IMR-90 (cell line): ENCODE data around the gene AQP6.

Source experiments
- FOS ChIP-seq: fragments of 150-350 bp; IDR thresholded peaks from 2 replicates; pipeline ENCODE4 v1.6.1; 2016; ENCODE audit warnings: low read depth, low read length
- MAFK ChIP-seq: IDR thresholded peaks from 2 replicates; pipeline ENCODE4 v1.6.1; 2012; ENCODE audit warnings: low read depth, low read length, improper control_type of control experiment
- MAZ ChIP-seq: IDR thresholded peaks from 2 replicates; pipeline ENCODE4 v1.6.1; 2012; ENCODE audit warnings: low read depth, mild to moderate bottlenecking, low read length, improper control_type of control experiment, moderate library complexity, borderline replicate concordance
- MXI1 ChIP-seq: IDR thresholded peaks from 2 replicates; pipeline ENCODE4 v1.6.1; 2012; ENCODE audit warnings: low read depth, mild to moderate bottlenecking, low read length, moderate library complexity, borderline replicate concordance
- POLR2A ChIP-seq: IDR thresholded peaks from 2 replicates; pipeline ENCODE4 v1.6.1; 2012; ENCODE audit warnings: mild to moderate bottlenecking, low read depth, low read length
- SMC3 ChIP-seq: fragments of 150-350 bp; IDR thresholded peaks from 2 replicates; pipeline ENCODE4 v1.6.1; 2016; ENCODE audit warnings: low read depth, mild to moderate bottlenecking, antibody characterized with exemption, low read length, moderate library complexity
- USF2 ChIP-seq: fragments of 150-350 bp; IDR thresholded peaks from 2 replicates; pipeline ENCODE4 v1.6.1; 2017; ENCODE audit warnings: mild to moderate bottlenecking, antibody characterized with exemption, low read length, low read depth
- TF ChIP-seq, protein P1 (sequence below): conservative IDR thresholded peaks from 2 replicates; pipeline ENCODE4 v1.5.1; 2012; ENCODE audit warnings: mild to moderate bottlenecking, low read depth, low read length, improper control_type of control experiment
- TF ChIP-seq, protein P2 (sequence below): fragments of 150-350 bp; IDR thresholded peaks from 2 replicates; pipeline ENCODE4 v1.6.1; 2016; ENCODE audit warnings: low read depth, mild to moderate bottlenecking, low read length, moderate library complexity, borderline replicate concordance

DNA sequence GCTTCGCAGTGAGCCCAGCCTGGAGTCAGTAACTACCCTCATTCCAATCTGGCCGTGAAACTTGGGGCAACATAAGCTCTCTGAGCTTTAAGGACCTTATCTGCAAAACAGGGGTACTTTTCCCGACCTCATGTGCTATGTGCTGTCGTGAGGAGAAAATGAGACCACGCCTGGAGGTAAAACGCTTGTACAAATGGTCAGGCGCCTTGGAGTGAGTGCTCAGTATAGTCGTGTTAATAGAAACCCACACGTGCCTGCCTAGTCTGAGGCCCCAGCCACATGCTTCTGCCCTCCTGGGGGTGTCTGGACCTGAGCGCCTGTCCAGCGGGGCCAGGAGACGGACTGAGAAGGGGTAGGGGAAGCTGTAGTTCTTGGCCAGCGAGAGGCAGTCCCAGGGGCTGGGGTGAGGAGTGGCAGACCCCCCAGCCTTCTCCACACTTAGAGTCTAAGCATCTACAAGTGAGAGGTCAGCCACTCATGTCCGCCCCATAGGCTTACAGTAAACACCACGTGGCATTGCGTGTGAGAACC is 6.2 kb upstream of the AQP6 start:
- TF ChIP-seq, protein P1, sequence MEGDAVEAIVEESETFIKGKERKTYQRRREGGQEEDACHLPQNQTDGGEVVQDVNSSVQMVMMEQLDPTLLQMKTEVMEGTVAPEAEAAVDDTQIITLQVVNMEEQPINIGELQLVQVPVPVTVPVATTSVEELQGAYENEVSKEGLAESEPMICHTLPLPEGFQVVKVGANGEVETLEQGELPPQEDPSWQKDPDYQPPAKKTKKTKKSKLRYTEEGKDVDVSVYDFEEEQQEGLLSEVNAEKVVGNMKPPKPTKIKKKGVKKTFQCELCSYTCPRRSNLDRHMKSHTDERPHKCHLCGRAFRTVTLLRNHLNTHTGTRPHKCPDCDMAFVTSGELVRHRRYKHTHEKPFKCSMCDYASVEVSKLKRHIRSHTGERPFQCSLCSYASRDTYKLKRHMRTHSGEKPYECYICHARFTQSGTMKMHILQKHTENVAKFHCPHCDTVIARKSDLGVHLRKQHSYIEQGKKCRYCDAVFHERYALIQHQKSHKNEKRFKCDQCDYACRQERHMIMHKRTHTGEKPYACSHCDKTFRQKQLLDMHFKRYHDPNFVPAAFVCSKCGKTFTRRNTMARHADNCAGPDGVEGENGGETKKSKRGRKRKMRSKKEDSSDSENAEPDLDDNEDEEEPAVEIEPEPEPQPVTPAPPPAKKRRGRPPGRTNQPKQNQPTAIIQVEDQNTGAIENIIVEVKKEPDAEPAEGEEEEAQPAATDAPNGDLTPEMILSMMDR: no peak
- TF ChIP-seq POLR2A: no peak
- TF ChIP-seq, protein P2, sequence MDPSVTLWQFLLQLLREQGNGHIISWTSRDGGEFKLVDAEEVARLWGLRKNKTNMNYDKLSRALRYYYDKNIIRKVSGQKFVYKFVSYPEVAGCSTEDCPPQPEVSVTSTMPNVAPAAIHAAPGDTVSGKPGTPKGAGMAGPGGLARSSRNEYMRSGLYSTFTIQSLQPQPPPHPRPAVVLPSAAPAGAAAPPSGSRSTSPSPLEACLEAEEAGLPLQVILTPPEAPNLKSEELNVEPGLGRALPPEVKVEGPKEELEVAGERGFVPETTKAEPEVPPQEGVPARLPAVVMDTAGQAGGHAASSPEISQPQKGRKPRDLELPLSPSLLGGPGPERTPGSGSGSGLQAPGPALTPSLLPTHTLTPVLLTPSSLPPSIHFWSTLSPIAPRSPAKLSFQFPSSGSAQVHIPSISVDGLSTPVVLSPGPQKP: no peak
- TF ChIP-seq USF2: no peak
- TF ChIP-seq MAFK: no peak
- TF ChIP-seq SMC3: no peak
- no peak for TF ChIP-seq FOS
- TF ChIP-seq MXI1: no peak
- no peak for TF ChIP-seq MAZ
